ENCODE data around the gene PADI2.
A peak's percentile ranks its signal among the peaks of the same experiment; 100 is the strongest.

Gene PADI2

GRCh38 chr1:17055801-17056200 lies 63.5 kb downstream of the PADI2 start:
- Mint-ChIP-seq H3K4me3 (peak overlapping the region; percentile 65 to 100 (median 67)), H3K27ac (peak overlapping the region; percentile 63 to 83 (median 77)), H3K36me3 (ENCODE audit: low read depth) (peaks cover 7% of the 10 kb centered on the region), H3K9me3 (no peaks in the 10 kb centered on the region), H3K27me3 (ENCODE audit: low read depth) (peaks cover 12% of the 10 kb centered on the region), H3K4me1 (peaks cover 55% of the 10 kb centered on the region)
- TF ChIP-seq CTCF (IDR thresholded peaks at IDR 0.05; ENCODE audit: unreplicated experiment in 3 of 3): no peak

- no peak for TF ChIP-seq CTCF (IDR thresholded peaks at IDR 0.05; ENCODE audit: unreplicated experiment in 3 of 3)
- peak within 1 kb of the TSS; percentile 88 to 98 (median 97) for H3K27ac Mint-ChIP-seq
- no peaks in the 10 kb centered on the region for H3K9me3 Mint-ChIP-seq
- H3K4me1 Mint-ChIP-seq: peaks cover 38% of the 10 kb centered on the region
- peak within 1 kb of the TSS; percentile 100 for H3K4me3 Mint-ChIP-seq
- H3K36me3 Mint-ChIP-seq (ENCODE audit: low read depth): peaks cover 7% of the 10 kb centered on the region
- peaks cover 8% of the 10 kb centered on the region for H3K27me3 Mint-ChIP-seq (ENCODE audit: low read depth)
Observed at GRCh38 chr1:17053685-17054410, 65.4 kb downstream of the PADI2 start, which contains the start of gene SDHB. TSS of gene SDHB (minus strand) at chr1:17054032. CDS start at chr1:17054019, 13 bp downstream.

GRCh38 chr1:17053086-17053684 lies 66.1 kb downstream of the PADI2 start:
- peaks cover 7% of the 10 kb centered on the region for H3K36me3 Mint-ChIP-seq (ENCODE audit: low read depth)
- peaks cover 6% of the 10 kb centered on the region for H3K27me3 Mint-ChIP-seq (ENCODE audit: low read depth)
- H3K27ac Mint-ChIP-seq: peak overlapping the region; percentile 88 to 98 (median 97)
- H3K4me1 Mint-ChIP-seq: peaks cover 38% of the 10 kb centered on the region
- no peaks in the 10 kb centered on the region for H3K9me3 Mint-ChIP-seq
- TF ChIP-seq CTCF (IDR thresholded peaks at IDR 0.05; ENCODE audit: unreplicated experiment in 3 of 3): no peak
- H3K4me3 Mint-ChIP-seq: peak overlapping the region; percentile 100

- H3K9me3 Mint-ChIP-seq: no peaks in the 10 kb centered on the region
- no peak overlapping the region for H3K27ac Mint-ChIP-seq
- peaks cover 38% of the 10 kb centered on the region for H3K4me1 Mint-ChIP-seq
- TF ChIP-seq CTCF (IDR thresholded peaks at IDR 0.05; ENCODE audit: unreplicated experiment in 3 of 3): no peak
- H3K4me3 Mint-ChIP-seq: peak overlapping the region; percentile 63 to 100 (median 100)
- peaks cover 6% of the 10 kb centered on the region for H3K27me3 Mint-ChIP-seq (ENCODE audit: low read depth)
- peaks cover 7% of the 10 kb centered on the region for H3K36me3 Mint-ChIP-seq (ENCODE audit: low read depth)
Observed at GRCh38 chr1:17052641-17053040, 66.6 kb downstream of the PADI2 start.

GRCh38 chr1:17052038-17052437 lies 67.2 kb downstream of the PADI2 start:
- Mint-ChIP-seq H3K9me3 (no peaks in the 10 kb centered on the region), H3K4me1 (peaks cover 38% of the 10 kb centered on the region), H3K27me3 (ENCODE audit: low read depth) (peaks cover 6% of the 10 kb centered on the region), H3K4me3 (peak overlapping the region; percentile 63 to 100 (median 100)), H3K27ac (no peak overlapping the region), H3K36me3 (ENCODE audit: low read depth) (peaks cover 7% of the 10 kb centered on the region)
- TF ChIP-seq CTCF (IDR thresholded peaks at IDR 0.05; ENCODE audit: unreplicated experiment in 3 of 3): no peak

All from nephron (organoid).